ENCODE measurements around the gene RNF157.

GRCh38 chr17:76125922-76126321 lies 114.4 kb downstream of the RNF157 start:
- TF ChIP-seq POLR2AphosphoS5 (IDR thresholded peaks at IDR 0.05; ENCODE audit: borderline replicate concordance, low read depth, low read length) = no peak
- no peak for TF ChIP-seq EZH2 (IDR thresholded peaks at IDR 0.05)
- no peak for TF ChIP-seq FOXP2 (optimal IDR thresholded peaks at IDR 0.05; ENCODE audit: control extremely low read depth, extremely low read length, insufficient read depth)
